ENCODE results near the gene SIGLEC7. TPM values are rescaled to one million over a fixed set of nuclear protein-coding genes. Genes with fewer than 3 reads are reported as not detected.

SIGLEC7 gene
- total RNA-seq, 1 donor from 2014 or later, result 4.8 TPM

DNA sequence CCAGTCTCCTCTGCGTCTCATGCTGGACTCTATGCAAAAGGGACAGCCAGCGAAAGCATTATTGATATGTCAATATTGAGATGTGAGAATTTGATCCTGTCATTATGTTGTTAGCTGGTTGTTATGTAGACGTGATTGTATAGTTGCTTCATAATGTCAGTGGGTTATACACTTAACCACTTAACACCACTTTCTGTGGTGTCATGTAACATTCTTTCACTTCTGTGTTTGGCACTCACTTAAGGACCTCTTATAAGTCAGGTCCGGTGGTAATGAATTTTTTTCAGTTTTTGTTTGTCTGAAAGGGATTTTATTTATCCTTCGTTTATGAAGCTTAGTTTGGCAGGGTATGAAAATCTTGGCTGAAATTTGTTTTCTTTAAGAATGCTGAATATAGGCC is 7.1 kb upstream of the SIGLEC7 start:
- Histone ChIP-seq H3K36me3 (no peaks in the 10 kb centered on the region), H3K9me3 (no peaks in the 10 kb centered on the region), H3K27ac (no peak overlapping the region), H3K4me1 (no peaks in the 10 kb centered on the region), H3K4me3 (no peak overlapping the region), H3K27me3 (no peaks in the 10 kb centered on the region)
- intact Hi-C loops (cut with DNase I), result no loop called here
- DNase-seq (ENCODE audit: low spot score in 2 of 2), result no peak
- no peak for TF ChIP-seq CTCF (IDR thresholded peaks at IDR 0.05)

- DNase-seq (ENCODE audit: low spot score in 2 of 2), result peak in 1 of 2 donors; percentile 56
- intact Hi-C loops (cut with DNase I), result no loop called here
- Histone ChIP-seq H3K27ac (no peak overlapping the region), H3K36me3 (no peaks in the 10 kb centered on the region), H3K4me3 (no peak overlapping the region), H3K4me1 (no peaks in the 10 kb centered on the region), H3K9me3 (no peaks in the 10 kb centered on the region), H3K27me3 (no peaks in the 10 kb centered on the region)
- no peak for TF ChIP-seq CTCF (IDR thresholded peaks at IDR 0.05)
Measured at GRCh38 chr19:51135986-51136762, 5.9 kb upstream of the SIGLEC7 start.

DNA sequence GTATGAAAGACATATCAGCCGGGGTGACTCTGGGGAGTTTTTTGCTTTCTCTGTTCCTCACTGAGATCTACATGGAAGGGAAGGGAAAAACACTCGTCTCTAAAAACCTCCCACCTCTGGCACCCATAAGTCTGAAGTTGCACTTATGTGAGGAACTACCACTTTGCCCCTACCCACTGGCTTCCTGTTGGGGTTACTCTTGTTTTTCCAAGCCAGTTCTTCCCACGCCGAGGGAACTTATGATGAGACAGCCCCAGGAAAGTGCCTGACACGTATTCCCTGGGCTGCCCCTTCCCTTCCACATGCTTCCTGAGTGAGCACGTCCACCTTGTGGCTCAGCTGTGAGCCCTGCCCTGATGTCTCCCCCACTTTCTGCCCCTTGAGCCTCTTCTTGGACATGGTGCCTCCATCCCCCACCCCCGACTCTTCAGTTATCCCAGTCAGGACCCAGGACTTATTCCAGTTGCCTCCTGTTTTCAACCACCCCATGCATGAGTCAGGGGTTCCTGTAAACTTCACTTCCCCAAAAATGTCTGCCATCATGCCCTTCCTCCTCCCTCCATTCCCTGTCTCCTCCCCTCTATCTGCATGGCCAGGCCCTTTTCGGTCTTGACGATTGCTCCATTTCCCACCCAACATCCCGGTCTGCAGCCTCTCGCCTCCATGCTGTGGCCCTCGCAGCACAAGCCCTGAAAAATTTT is 5.1 kb upstream of the SIGLEC7 start:
- no peak for TF ChIP-seq CTCF (IDR thresholded peaks at IDR 0.05)
- Histone ChIP-seq H3K27ac (peak overlapping the region in 1 of 2 donors; percentile 32), H3K4me1 (no peaks in the 10 kb centered on the region), H3K36me3 (no peaks in the 10 kb centered on the region), H3K4me3 (no peak overlapping the region), H3K9me3 (no peaks in the 10 kb centered on the region), H3K27me3 (no peaks in the 10 kb centered on the region)
- intact Hi-C loops (cut with DNase I), result no loop called here
- peak in 1 of 2 donors; percentile 66 for DNase-seq (ENCODE audit: low spot score in 2 of 2)

DNA sequence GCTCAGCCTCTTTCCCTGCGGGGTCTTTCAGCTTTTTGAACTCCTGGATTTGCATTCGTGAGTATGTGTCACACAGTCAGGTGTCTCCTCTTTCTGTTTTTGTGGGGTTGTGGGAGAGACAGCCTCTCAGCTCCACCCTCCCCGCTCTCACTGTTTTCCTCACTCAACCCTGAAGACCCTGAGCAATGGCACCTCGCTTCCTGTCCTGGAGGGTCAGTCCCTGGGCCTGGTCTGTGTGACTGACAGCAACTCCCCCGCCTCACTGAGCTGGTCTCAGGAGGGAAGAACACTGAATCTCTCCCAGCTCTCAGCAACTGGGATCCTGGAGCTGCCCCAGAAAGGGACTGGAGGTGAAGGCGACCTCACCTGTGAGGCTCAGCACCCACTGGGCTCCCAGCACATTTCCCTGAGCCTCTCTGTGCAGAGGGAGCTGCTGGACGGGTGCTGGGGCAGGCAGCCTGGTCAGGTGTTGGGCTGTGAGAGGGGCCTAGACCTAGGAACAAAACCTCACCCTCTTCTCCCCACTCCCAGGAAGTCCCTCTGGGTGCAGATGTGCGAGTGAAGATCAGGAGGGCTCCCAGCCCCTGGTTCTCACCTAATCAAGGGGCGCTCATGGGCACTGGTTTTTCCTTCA is 4.2 kb upstream of the SIGLEC7 start:
- H3K36me3 ChIP-seq, result no peaks in the 10 kb centered on the region
- intact Hi-C loops (cut with DNase I), result no loop called here
- no peaks in the 10 kb centered on the region for H3K4me1 ChIP-seq
- no peaks in the 10 kb centered on the region for H3K27me3 ChIP-seq
- H3K9me3 ChIP-seq, result no peaks in the 10 kb centered on the region
- DNase-seq (ENCODE audit: low spot score in 2 of 2), result peak in 1 of 2 donors; percentile 40
- H3K27ac ChIP-seq, result peak overlapping the region in 1 of 2 donors; percentile 32
- no peak overlapping the region for H3K4me3 ChIP-seq
- no peak for TF ChIP-seq CTCF (IDR thresholded peaks at IDR 0.05)

DNA sequence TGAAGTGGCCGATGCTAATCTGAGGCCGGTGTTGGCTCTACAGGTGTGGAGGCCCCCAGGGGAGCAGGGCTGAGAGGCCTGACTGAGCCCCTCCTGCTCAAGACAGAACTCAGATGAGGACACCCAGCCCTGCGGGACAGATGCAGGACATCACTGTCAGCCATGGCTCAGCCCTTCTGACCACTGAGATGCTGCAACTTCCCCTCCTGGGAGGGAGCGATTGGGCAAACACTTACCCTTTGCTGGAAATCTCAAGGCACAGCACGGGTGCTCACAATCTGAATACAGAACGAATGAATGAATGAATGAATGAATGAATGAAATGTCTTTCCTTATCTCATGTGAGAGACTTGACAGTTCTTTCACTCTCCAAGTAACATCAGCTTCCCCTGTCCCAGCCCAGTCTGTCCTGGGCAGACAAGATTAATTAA is 3.5 kb upstream of the SIGLEC7 start:
- Histone ChIP-seq H3K9me3 (no peaks in the 10 kb centered on the region), H3K27ac (peak overlapping the region in 1 of 2 donors; percentile 55), H3K27me3 (no peaks in the 10 kb centered on the region), H3K4me3 (no peak overlapping the region), H3K4me1 (no peaks in the 10 kb centered on the region), H3K36me3 (no peaks in the 10 kb centered on the region)
- TF ChIP-seq CTCF (IDR thresholded peaks at IDR 0.05), result no peak
- DNase-seq (ENCODE audit: low spot score in 2 of 2), result peak; percentile 39 to 70
- intact Hi-C loops (cut with DNase I), result no loop called here

All from ascending aorta (tissue), 2 donors.